Measurements from ENCODE around the gene NOSIP.

DNA sequence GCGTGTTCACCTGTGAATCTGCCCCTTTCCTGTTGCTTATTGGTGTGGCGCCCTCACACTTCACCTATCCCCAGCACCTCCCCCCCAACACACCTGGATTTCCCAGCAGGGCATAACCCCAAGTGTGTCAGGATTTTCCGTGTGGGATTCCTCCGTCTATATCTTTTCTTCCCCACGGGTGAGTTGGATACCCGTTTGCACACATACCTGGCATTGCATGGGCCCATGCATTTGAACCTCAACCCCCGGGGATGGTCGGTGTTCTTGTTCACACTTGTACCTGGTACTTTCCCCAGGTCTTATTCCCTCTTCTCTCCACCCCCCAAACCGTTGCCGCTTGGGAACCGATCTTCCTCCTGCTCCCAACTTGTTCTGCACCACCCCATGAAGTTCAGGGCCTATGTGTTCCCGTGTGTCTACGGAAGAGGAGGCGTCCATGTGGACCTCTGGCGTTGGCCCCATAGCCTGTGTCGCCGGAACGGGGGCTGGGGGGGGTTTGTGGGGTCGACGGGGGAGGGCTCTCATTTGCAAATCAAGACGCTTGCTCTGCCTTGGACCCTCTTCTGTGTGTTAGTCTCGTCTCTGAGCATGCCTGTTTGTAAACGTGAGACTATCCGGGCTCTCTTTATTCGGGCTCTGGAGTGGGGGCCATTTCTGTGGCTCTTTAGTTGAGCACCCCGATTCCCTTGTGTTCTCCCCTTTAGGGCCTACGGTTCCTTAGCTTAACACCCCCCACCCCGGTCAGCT is 12.3 kb upstream of the NOSIP start:
- TF ChIP-seq, protein P1, sequence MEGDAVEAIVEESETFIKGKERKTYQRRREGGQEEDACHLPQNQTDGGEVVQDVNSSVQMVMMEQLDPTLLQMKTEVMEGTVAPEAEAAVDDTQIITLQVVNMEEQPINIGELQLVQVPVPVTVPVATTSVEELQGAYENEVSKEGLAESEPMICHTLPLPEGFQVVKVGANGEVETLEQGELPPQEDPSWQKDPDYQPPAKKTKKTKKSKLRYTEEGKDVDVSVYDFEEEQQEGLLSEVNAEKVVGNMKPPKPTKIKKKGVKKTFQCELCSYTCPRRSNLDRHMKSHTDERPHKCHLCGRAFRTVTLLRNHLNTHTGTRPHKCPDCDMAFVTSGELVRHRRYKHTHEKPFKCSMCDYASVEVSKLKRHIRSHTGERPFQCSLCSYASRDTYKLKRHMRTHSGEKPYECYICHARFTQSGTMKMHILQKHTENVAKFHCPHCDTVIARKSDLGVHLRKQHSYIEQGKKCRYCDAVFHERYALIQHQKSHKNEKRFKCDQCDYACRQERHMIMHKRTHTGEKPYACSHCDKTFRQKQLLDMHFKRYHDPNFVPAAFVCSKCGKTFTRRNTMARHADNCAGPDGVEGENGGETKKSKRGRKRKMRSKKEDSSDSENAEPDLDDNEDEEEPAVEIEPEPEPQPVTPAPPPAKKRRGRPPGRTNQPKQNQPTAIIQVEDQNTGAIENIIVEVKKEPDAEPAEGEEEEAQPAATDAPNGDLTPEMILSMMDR (IDR thresholded peaks at IDR 0.05; ENCODE audit: low read length) = 0 out of 2 replicates have a peak, but pooled peaks have one; percentile 2
- TF ChIP-seq EZH2 (IDR thresholded peaks at IDR 0.05; ENCODE audit: borderline replicate concordance, low read length) = no peak

Data from OCI-LY1 (cell line).